ENCODE data around the gene PAQR7.

PAQR7 gene

GRCh38 chr1:25922056-25922970 lies 46.8 kb upstream of the PAQR7 start:
- no peaks in the 10 kb centered on the region for H3K27me3 ChIP-seq (ENCODE audit: low read length)
- H3K79me2 ChIP-seq (ENCODE audit: insufficient read depth, low read length), result no peaks in the 10 kb centered on the region
- no peak overlapping the region for H3K9ac ChIP-seq (ENCODE audit: low read length)
- H3F3A ChIP-seq (ENCODE audit: insufficient read depth), result no peaks in the 10 kb centered on the region
- TF ChIP-seq, protein P1, sequence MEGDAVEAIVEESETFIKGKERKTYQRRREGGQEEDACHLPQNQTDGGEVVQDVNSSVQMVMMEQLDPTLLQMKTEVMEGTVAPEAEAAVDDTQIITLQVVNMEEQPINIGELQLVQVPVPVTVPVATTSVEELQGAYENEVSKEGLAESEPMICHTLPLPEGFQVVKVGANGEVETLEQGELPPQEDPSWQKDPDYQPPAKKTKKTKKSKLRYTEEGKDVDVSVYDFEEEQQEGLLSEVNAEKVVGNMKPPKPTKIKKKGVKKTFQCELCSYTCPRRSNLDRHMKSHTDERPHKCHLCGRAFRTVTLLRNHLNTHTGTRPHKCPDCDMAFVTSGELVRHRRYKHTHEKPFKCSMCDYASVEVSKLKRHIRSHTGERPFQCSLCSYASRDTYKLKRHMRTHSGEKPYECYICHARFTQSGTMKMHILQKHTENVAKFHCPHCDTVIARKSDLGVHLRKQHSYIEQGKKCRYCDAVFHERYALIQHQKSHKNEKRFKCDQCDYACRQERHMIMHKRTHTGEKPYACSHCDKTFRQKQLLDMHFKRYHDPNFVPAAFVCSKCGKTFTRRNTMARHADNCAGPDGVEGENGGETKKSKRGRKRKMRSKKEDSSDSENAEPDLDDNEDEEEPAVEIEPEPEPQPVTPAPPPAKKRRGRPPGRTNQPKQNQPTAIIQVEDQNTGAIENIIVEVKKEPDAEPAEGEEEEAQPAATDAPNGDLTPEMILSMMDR (IDR thresholded peaks at IDR 0.05; ENCODE audit: insufficient read depth, low read length, poor library complexity, severe bottlenecking), result no peak
- TF ChIP-seq EZH2phosphoT487 (conservative IDR thresholded peaks at IDR 0.05; ENCODE audit: low read length), result no peak
- no peak overlapping the region for H3K4me2 ChIP-seq (ENCODE audit: low read depth, low read length, poor library complexity, severe bottlenecking)
- H3K4me3 ChIP-seq (ENCODE audit: insufficient read depth, low read length, poor library complexity, severe bottlenecking), result no peak overlapping the region
- no peak overlapping the region for H2AFZ ChIP-seq (ENCODE audit: low read depth, low read length, severe bottlenecking)
- no peak overlapping the region for H3K27ac ChIP-seq (ENCODE audit: low read depth, low read length)
- no peaks in the 10 kb centered on the region for H3K9me2 ChIP-seq (replicated peaks; ENCODE audit: insufficient read depth, low read length)
- no peaks in the 10 kb centered on the region for H4K20me1 ChIP-seq (ENCODE audit: low read depth, low read length)
- no peaks in the 10 kb centered on the region for H3K36me3 ChIP-seq (ENCODE audit: low read length)
- H3K9me3 ChIP-seq (ENCODE audit: insufficient read depth, low read length), result no peaks in the 10 kb centered on the region

DNA sequence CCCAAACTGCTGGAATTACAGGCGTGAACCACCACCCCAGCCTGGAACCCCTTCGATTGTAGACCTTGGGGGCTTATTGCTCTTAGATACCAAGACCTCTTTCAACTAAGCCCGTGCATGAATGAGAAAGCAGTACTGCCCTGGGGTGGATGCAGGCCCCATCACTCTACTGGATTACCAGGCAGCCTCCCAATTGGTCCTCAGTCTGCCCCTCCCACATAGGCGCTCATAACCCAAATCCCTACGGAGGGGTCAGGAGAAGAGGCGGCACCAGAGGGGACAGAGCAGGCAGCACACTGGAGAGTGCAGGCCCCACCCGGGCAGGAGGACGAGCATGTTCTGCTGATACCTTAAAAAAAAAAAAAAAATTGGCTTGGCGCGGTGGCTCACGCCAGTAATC lies 43.1 kb upstream of the PAQR7 start:
- no peak for TF ChIP-seq EZH2phosphoT487 (conservative IDR thresholded peaks at IDR 0.05; ENCODE audit: low read length)
- TF ChIP-seq, protein P1 (IDR thresholded peaks at IDR 0.05; ENCODE audit: insufficient read depth, low read length, poor library complexity, severe bottlenecking), result no peak
- H3K4me3 ChIP-seq (ENCODE audit: insufficient read depth, low read length, poor library complexity, severe bottlenecking), result no peak overlapping the region
- no peaks in the 10 kb centered on the region for H3F3A ChIP-seq (ENCODE audit: insufficient read depth)
- no peak overlapping the region for H3K4me2 ChIP-seq (ENCODE audit: low read depth, low read length, poor library complexity, severe bottlenecking)
- H4K20me1 ChIP-seq (ENCODE audit: low read depth, low read length), result no peaks in the 10 kb centered on the region
- no peaks in the 10 kb centered on the region for H3K9me2 ChIP-seq (replicated peaks; ENCODE audit: insufficient read depth, low read length)
- H3K27ac ChIP-seq (ENCODE audit: low read depth, low read length), result no peak overlapping the region
- no peaks in the 10 kb centered on the region for H3K36me3 ChIP-seq (ENCODE audit: low read length)
- H2AFZ ChIP-seq (ENCODE audit: low read depth, low read length, severe bottlenecking), result no peak overlapping the region
- no peaks in the 10 kb centered on the region for H3K79me2 ChIP-seq (ENCODE audit: insufficient read depth, low read length)
- H3K27me3 ChIP-seq (ENCODE audit: low read length), result no peaks in the 10 kb centered on the region
- H3K9ac ChIP-seq (ENCODE audit: low read length), result no peak overlapping the region
- no peaks in the 10 kb centered on the region for H3K9me3 ChIP-seq (ENCODE audit: insufficient read depth, low read length)

- H3F3A ChIP-seq (ENCODE audit: insufficient read depth), result no peaks in the 10 kb centered on the region
- no peaks in the 10 kb centered on the region for H3K79me2 ChIP-seq (ENCODE audit: insufficient read depth, low read length)
- no peak overlapping the region for H3K27ac ChIP-seq (ENCODE audit: low read depth, low read length)
- H3K9me3 ChIP-seq (ENCODE audit: insufficient read depth, low read length), result no peaks in the 10 kb centered on the region
- H3K4me3 ChIP-seq (ENCODE audit: insufficient read depth, low read length, poor library complexity, severe bottlenecking), result no peak overlapping the region
- no peak overlapping the region for H3K4me2 ChIP-seq (ENCODE audit: low read depth, low read length, poor library complexity, severe bottlenecking)
- H2AFZ ChIP-seq (ENCODE audit: low read depth, low read length, severe bottlenecking), result no peak overlapping the region
- no peaks in the 10 kb centered on the region for H4K20me1 ChIP-seq (ENCODE audit: low read depth, low read length)
- H3K9me2 ChIP-seq (replicated peaks; ENCODE audit: insufficient read depth, low read length), result no peaks in the 10 kb centered on the region
- no peaks in the 10 kb centered on the region for H3K36me3 ChIP-seq (ENCODE audit: low read length)
- no peaks in the 10 kb centered on the region for H3K27me3 ChIP-seq (ENCODE audit: low read length)
- no peak for TF ChIP-seq EZH2phosphoT487 (conservative IDR thresholded peaks at IDR 0.05; ENCODE audit: low read length)
- TF ChIP-seq, protein P1 (IDR thresholded peaks at IDR 0.05; ENCODE audit: insufficient read depth, low read length, poor library complexity, severe bottlenecking), result no peak
- no peak overlapping the region for H3K9ac ChIP-seq (ENCODE audit: low read length)
These were observed 42.5 kb upstream of the PAQR7 start for GRCh38 chr1:25917996-25918395.
